Retina (tissue), 1 donor: ENCODE data around the gene TET1.
"Not testable (repeated sequence)": the region's sequence is repeated elsewhere in the genome, so short reads cannot be mapped to it uniquely, and the experiment has no call there.

Experiments
- DNase-seq: peaks from one replicate; pipeline ENCODE4 v3.0.0-alpha.2; 2016

Gene TET1

DNA sequence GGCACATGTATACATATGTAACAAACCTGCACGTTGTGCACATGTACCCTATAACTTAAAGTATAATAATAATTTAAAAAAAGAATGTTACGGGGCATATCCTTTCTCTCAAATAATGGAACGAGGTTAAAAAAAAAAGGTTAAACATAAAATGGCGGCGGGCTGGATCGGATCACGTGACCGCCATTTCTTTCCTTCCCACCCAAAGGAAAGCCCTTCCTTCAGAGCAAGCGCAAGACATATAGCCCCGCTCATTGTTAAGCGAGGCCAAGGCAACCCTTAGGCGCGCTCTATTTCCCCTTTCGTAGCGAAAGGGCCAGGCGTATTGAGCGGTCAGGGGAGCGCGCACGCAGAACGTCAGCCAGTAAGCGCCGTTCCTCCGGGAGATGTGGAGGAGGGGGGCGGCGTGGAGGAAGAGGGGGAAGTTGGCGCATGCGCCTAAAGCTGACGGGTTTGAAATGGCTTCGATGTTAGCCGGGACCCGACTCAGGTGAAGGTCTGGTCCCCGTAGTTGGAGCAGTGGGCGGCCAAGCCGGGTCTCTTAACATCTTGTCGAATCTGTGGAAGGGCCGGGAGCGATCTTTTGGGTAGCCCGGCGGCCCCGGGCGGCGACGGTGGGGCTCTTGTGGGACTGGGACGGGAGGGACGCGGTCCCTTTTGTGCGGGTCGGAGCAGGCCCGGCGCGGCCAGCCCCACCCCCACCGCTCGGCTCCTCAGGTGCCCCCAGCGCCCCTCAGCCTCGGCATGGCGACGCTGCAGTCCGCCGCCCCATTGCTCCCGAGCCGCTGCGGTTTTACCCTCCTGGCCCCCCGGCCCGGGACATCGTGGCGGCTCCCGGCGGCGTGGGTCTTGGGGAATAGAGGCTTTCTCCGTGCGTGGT, 160.9 kb downstream of the TET1 start, which contains the start of gene CCAR1:
Gene CCAR1 (plus strand): TSS at position 447 of the 880 bp plus-strand sequence. CDS start 1,266 bp downstream, outside the sequence.
- peak; percentile 99 for DNase-seq

DNA sequence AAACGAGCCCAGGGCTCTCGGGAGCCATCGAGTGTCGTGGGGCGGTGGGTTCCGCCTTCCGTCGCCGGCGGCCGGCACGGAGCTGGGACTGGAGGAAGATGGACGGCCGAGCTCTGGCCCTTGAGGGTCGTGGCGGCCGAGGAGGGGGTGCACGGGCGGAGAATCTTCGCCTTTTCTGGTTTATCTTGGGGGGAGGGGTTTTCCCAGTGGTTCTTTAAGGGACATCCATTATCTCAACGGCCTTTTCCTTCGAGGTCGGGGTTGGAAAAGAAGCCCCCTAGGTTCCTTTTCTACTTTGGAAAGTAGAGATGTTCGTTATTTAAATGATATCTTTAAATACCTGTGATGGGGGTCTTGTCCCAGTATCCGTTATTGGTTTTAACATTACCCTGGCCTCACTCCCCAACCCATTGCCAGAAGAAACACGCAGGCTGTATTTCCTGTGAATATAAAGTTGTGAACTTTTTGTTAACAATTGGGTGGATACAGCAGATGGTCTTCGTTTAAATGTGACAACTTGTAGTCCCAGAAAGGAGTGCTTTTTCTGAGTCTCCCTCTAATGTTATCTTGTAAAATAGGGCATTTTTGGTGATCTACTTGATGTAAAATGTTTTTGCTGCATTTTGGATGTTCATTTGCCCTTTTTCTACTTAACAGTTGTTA, 161.7 kb downstream of the TET1 start:
- no peak for DNase-seq

DNA sequence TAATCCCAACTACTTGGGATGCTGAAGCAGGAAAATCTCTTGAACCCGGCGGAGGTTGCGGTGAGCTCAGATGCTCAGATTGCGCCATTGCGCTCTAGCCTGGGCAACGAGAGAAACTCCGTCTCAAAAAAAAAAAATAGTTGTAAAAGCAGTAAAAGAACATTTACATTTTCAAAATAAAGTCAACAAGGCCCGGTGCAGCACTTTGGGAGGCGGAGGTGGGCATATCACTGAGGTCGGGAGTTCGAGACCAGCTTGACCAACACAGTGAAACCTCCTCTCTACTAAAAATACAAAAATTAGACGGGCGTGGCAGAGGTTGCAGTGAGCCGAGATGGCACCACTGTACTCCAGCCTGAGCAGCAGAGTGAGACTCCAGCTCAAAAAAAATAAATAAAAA, 164.9 kb downstream of the TET1 start:
- DNase-seq: no peak

DNA sequence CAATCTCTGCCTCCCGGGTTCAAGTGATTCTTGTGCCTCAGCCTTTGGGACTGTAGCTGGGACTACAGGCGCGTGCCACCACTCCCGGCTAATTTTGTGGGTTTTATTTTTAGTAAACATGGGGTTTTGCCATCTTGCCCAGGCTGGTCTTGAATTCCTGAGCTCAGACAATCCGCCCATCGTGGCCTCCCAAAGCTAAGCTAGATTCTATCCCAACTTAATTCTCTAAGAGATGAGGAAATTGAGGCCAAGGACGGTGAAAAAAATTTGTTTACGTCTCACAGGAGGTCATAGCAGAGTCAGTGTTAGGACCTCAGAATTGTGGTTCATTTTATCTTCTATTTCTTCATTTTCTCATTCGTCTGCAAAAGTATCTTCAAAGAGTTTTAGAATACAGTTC, 167.0 kb downstream of the TET1 start:
- no peak for DNase-seq

DNA sequence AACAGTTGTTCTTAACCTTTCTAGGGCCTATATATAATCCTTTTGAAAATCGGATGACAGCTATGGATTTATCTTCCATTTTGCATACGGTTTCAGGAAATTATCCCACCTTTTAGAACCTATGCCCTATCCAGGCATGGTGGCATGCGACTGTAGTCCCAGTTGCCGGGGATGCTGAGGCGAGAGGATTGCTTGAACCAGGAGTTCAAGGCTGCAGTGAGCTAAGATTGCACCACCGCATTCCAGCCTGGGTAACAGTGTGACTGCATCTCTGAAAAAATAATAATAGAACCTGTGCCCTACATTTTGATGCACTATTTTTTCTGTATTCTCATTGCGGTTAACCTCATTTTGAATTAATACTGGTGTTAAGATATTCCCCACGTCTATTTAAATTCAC, 172.5 kb downstream of the TET1 start:
- no peak for DNase-seq

DNA sequence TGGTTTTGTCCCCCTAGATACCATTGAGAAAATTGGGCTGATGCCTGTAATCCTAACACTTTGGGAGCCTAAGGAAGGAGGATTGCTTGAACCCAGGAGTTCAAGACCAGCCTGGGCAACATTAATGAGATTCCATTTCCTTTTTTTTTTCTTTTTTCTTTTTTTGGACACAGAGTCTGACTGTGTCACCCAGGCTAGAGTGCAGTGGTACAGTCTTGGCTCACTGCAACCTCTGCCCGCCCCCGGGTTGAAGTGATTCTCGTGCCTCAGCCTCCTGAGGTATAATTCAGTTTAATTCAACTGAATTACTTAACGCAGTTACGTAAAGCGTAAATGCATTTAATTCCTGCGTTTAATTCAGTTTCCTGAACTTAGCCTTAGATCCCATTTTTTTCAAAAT, 174.2 kb downstream of the TET1 start:
- DNase-seq: no peak

DNA sequence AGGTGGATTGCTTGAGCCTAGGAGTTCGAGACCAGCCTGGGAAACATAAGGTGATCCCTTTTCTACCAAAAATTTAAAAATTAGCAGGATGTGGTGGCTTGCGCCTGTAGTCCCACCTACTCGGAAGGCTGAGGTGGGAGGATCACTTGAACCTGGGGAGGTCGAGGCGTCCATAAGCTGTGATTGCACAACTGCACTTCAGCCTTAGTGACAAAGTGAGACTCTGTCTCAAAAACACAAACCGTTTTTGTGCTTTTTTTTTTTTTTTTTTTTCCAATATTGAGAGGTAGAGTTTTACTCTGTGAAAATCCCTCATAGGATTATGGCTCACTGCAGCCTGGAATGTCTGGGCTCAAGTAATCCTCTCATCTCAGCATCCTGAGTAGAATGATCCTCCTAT, 175.0 kb downstream of the TET1 start:
- no peak for DNase-seq

DNA sequence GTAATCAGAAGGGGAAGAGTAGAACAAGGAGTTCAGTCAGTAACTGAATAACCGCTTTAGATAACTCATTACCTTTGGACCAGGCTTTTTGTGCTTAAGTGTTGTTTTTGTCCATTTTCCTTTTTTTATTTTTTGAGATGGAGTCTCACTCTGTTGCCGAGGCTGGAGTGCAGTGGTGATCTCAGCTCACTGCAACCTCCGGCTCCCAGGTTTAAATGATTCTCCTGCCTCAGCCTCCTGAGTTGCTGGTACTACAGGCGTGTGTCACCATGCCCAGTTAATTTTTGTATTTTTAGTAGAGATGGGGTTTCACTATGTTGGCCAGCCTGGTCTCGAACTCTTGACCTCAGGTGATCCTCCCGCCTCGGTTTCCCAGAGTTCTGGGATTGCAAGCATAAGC, 175.6 kb downstream of the TET1 start:
- DNase-seq: not testable (repeated sequence)

DNA sequence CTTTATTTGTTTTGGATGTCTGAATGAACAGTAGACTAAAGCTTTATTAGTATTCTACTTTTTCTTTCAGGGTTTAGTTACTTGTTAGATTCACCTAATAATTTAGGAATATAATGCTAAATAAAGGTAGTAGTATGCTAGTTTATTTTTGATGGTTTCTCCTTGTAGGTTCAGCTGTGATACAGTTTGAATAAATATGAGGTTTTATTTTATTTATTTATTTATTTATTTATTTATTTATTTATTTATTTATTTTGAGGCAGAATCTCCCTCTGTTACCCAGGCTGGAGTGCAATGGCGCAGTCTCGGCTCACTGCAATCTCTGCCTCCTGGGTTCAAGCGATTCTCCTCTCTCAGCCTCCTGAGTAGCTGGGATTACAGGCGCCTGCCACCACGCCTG, 180.5 kb downstream of the TET1 start:
- DNase-seq: not testable (repeated sequence)

DNA sequence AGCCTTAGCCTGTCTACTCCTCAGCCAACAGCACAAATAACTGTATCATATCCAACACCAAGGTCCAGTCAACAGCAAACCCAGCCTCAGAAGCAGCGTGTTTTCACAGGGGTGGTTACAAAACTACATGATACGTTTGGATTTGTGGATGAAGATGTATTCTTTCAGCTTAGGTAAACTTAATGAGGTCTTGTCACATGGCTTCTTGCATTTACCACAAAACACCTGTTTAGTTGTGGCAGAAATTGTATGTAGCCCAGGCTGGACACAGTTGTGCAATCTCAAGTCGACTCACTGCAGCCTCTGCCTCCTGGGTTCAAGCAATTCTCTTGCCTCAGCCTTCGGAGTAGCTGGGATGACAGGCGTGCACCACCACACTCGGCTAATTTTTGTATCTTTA, 182.3 kb downstream of the TET1 start:
- no peak for DNase-seq
